Embryonic facial prominence (tissue), 1 donor: ENCODE data around the gene RWDD4.

Source experiments
- DNase-seq: peaks from one replicate; pipeline ENCODE4 v3.0.0-alpha.2; 2016; ENCODE audit errors: extremely low spot score

RWDD4 gene

DNA sequence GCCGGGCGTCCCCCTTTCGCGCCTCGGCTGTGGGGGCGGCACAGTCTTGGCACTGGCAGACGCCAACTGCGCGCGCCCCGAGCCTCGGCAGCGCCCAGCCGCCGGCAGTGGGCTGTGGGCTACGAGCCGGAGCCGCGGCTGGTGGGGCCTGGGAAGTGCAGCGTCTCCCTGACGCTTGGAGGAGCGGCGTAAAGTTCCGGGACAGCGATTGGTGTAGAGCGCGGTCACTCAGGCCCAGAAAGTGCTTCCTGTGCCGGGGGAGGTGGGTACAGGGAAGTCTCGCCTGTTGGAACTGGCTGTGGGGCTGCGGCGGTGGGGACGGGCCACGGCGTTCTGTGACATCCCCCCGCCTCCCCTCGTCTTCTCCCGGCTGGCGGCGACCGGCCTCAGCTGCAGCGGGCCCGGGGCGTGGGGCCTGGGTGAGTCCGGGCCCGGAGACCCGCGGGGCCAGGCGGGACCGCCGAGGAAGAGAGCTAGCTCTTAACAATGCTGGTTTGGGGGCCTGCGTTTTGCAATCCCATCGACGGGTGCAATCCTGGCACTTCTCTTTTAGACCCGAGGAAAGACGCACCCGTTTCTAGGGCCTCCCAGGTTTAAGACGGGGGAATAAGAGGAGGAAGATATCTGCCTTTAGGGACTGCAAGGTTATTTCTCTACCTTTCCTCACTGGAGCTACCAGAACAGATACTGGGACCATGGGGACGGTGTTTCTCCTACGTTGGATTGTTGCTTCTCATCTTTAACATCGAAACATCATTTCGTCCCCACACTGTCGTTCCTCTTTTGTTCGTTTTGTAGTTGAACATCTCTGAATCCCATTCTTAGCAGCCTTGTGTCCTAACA lies at the start of gene RWDD4, which contains the start of gene TRAPPC11:
Gene RWDD4, minus strand, starts transcription at position 157 of the 843 bp plus-strand sequence. CDS start 233 bp downstream, outside the sequence.
Gene TRAPPC11, plus strand, starts transcription at position 265 of the 843 bp plus-strand sequence. CDS start 4,575 bp downstream, outside the sequence.
- DNase-seq = peak; percentile 98

DNA sequence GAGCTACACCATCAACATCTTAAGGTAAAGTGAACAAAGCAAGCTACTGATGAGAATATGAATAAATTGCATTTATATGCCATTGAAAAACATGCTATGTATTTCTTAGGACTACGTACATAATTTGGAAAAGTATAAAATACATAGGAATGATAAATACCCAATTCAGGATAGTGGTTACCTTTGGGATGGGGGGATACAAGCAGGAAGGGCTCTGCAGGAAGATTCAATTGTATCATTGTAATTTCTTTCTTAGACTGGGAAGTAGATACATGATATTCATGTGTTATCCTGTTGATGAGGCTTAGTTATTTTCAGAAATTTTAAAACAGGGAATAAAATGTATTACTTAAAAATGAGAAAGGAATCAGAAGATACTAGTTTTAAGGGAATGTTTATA lies 43.5 kb upstream of the RWDD4 start:
- DNase-seq = no peak

DNA sequence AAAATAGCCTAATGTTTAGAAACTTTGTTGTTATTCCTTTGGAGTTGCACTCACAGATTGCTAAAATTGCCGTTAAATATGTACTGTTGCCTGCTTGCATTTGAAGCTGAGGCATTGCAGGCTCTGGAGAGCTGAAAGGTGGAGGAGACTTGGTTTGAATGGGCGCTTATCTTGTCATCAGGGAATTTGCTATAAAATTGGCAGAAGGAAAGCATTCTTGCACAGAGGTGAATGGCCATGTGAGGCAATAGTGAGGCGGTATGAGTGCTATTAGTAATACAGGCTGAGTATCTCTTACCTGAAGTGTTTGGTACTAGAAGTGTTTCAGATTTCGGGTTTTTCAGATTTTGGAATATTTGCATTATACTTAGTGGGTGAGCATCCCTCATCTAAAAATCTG lies 41.4 kb upstream of the RWDD4 start:
- no peak for DNase-seq

DNA sequence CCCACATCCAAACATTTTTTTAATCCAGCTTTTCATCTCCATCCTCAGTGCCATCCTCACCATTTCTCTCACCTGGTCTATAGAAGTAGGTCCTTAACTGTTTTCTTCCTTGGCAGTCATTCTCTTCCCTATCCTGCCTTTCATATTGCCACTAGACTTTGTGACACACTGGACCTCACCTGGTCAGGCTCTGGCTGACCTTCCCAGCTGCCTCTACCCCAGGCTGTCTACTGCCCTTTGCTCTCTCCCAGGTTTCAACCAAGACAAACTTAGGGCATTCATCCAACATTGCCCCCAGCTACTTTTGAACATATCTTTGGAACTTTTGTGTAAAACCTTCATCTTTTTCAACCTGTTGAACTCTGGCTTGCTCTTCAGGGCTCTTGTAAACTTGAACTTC lies 39.9 kb upstream of the RWDD4 start:
- no peak for DNase-seq

DNA sequence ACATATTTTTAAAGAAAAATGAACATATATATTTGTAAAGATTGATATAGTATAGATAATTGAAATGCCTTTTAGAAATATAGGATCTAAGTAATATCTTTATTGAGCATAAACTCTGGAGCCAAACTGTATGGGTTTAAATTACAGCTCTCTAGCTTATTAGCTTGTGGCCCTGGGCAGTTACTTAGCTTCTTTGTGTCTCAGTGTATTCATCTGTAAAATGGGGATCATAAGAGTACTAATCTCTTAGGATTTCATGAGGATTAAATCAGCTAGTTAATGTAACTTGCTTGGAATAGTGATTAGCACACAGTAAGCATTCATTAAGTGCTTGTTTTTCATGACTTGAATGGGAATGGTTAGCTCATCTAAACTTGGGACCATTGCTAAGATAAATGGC lies 32.9 kb upstream of the RWDD4 start:
- no peak for DNase-seq

DNA sequence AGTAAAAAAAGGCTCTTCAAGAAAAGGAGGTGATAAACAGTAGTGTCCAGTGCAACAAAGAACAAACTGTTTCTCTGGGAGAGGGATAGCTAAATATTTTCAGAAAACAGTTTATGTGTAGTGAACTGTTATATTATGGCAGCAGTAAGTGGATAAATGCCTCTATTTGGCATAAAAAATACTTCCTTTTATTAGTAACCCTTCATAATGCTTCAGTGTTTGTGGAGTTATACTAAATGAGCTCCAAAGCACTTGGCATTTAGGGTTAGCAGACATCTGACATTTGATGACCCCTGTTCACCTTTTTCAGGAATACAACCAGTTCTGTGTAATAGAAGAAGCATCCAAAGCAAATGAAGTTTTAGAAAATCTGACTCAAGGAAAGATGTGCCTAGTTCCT lies 32.0 kb upstream of the RWDD4 start:
- DNase-seq = no peak

DNA sequence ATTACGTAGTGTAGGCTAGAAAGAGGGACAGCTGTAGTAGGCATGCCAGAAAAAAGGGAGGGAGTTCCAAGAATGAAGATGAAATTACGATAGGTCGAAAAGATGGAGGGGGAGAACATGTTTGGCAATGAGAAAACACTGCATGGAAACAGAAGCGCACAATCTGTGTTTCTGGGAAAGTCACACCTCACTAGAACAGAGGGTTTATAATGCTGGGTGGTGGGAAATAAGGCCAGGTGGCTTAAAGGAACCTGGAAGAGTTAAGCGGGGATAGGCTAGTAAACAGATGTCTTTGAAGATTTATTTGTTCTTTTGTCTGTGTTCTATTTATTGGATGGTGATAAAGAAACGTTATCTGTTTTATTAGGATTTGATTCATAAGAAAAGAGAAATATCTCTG lies 29.2 kb upstream of the RWDD4 start:
- DNase-seq = no peak

DNA sequence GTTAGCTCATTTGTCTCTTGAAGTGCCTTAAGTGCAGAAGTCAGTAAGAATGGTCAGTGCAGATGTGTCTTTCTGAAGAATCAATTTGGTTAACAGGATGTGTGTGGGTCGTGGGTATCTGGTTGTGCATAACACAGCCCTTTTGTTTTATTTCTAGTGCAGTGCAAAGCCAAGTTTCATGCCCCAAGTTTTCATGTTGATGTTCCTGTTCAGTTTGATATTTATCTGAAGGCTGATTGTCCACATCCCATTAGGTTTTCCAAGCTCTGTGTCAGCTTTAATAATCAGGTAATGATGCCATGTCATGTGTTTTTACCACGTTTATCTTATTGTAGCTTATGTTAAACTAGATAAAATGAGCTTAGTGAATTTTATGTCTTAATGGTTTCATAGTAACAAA lies 27.5 kb upstream of the RWDD4 start:
- no peak for DNase-seq

DNA sequence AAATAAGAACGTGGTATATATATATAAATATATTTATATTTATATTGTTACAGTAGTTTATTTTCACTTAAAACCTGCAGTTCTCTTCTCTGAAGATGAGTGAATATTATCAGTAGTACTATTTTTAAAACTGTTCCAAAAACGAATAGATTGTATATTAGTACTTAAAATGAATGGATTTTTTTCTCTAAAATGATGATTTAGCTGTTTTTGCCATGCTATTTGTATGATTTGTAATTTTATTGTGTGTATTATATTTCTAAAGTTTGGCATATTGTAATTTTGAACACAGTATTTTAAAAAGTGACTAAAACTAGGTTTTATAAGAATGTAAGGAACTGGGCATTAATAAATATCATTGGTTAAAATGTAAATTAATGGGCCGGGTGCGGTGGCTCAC lies 22.1 kb upstream of the RWDD4 start:
- DNase-seq = no peak

DNA sequence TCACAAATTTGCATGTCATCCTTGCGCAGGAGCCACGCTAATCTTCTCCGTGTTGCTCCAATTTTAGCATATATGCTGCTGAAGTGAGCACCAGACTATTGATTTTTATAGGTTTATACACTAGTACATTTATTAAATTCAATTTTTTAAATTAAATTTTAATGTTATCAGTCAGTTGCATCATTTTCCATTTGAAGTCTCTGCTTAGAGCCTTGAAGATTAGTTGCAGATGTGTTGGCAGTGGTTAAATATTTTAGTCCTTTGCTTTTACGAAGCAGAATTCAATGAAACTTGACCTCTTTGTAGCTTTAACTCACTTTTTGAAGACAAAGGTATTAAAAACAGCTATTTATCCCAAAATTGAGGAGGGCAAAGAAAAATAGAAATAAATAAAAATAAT lies 16.6 kb upstream of the RWDD4 start:
- DNase-seq = peak; percentile 30

DNA sequence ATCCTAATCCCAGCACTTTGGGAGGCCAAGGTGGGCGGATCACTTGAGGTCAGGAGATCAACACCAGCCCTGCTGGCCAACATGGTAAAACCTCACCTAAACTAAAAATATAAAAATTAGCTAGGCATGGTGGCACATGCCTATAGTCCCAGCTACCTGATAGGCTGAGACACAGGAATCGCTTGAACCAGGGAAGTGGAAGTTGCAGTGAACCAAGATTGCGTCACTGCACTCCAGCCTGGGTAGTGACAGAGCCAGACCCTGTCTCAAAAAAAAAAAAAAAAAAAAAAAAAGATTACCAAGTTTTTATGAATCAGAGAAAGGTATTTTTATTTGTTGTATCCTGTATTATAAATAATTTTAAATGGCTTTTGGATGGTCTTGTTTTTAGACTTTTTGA lies 15.2 kb upstream of the RWDD4 start:
- DNase-seq = no peak

DNA sequence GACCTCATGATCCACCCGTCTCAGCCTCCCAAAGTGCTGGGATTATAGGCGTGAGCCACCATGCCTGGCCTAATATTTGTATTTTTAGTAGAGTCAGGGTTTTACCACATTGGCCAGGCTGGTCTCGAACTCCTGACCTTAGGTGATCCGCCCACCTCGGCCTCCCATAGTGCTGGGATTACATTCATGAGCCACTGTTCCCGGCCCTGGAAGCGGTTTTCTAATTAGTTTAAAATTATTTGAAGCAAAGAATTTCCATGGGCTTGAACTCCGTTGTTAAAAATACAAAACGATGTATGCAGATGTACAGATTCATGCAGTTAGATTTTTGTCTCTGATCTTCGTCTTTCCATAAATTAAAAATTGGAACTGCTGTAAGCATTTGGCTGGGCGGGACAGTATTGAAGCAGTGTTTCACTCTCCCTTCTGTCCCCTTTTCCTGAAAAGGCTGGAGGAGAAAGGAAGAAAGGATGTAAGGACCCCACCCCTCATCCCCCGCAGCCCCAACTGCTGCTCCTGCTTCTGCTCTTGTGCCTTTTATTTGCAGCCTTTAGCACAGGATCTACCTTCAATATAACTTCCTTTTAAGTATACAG lies 12.1 kb upstream of the RWDD4 start:
- DNase-seq = no peak

DNA sequence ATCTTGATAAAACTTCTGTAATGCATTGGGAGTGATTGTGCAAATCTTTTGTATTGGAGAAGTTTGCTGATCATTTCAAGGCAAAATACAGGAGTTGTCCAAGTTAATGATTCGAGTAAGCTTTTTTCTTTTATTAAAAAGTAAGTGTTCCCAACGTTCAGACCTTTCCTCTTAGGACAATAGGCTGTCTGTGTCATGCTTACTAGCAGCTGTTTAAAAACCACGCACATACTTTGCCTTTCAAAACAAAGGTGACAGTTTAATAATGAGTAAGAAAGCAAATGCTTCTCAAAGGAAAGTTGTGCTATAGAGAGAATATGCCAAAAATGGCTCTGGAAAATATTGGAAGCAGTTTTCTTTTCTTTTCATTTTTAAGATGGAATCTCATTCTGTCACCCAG lies 11.3 kb upstream of the RWDD4 start:
- DNase-seq = no peak

DNA sequence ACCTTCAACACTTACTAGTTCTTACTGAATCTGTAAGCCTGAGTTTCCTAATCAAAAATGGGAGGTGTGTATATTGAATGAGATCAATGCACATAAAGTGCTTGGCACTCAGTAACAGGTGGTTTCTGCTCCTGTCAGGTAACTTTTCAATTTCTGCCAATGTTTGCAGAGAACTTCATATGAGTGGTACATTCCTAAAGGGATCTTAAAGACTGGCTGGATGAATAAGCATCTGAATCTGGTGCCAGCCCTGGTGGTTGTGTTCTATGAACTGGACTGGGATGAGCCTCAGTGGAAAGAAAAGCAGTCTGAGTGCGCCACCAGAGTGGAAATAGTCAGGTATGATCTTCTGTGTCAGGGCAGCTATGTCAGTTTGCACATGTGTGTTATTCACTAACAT lies 7.1 kb upstream of the RWDD4 start:
- no peak for DNase-seq

DNA sequence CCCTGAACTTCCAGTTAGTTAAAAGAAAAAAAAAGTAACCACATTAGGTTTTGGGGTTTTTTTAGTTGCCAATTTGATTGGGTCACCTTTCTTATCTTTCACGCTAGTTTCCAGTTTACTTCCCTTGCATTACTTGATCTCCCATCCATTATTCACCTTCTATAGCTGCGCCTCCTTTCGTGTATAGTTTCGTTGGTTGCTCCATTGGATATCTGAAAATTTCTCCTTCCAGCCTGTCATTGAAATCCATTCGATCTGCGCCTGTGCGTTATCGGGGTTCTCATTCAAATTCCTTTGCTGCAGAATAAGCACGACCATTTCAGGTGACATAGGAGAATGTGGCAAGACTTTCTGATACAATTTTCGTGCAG lies 872 bp upstream of the RWDD4 start:
- DNase-seq = no peak

DNA sequence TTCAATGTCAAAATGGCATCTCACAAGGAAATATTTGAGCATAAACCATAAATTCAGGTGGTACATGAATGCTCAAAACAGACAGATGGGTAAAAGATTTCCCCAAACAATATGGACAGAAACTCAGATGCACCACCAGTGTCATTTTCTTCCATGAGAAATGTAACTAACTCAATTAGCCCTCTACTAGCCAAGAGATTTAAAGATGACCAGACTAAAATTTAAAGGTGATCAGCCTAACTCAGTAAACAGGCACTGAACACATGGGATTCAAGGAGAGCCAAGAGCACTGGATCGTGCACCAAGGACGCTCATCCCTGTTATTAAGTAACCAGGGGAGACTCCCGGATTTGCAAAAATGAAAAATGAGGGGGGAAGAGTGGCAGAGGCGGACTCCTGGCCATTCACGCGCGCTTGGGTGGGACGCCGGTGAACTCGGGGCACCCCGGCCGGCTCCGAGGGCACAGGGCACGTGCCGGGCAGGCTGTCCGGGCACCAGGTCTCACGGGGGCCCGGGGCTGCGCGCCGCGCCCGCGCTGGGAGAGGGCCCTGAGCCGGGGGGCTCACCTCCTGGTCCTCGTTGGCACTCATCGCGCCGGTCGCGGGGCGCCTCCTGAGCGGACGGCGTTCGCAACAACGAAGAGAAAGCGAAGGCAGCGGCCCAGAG lies 490 bp downstream of the RWDD4 start:
- no peak for DNase-seq

DNA sequence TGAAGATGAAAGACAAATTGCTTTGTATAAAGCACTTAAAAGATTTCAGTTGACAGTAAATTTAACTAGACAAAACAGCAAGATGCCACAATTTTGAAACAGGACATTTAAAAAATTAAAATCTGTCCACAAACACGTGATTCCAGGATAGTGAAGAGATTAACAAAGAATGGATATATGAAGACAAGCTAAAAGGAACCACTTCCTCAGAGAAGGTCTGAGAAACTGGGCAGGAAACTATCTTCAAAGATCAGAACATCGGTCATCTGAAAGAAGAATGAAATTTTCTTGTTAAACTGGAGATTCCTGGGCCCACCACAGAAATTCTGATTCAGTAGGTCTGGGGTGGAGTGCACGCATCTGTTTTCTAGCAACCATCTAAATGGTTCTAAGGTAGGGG lies 1.4 kb downstream of the RWDD4 start:
- no peak for DNase-seq

DNA sequence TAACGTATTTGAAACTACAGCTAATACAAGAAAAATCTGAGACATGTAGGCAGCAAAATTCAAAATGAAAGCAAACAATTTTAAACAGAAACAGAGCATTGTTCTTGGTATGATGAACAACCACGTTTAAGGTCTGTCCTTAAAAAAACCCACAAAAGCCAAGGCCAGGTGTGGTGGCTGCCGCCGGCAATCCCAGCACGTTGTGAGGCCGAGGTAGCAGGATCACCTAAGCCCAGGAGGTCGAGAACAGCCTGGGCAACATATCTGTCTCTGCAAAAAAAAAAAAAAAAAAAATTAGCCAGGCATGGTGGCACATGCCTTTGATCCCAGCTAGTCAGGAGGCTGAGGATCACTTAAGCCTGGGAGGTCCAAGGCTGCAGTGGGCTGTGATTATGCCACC lies 13.7 kb downstream of the RWDD4 start:
- no peak for DNase-seq

DNA sequence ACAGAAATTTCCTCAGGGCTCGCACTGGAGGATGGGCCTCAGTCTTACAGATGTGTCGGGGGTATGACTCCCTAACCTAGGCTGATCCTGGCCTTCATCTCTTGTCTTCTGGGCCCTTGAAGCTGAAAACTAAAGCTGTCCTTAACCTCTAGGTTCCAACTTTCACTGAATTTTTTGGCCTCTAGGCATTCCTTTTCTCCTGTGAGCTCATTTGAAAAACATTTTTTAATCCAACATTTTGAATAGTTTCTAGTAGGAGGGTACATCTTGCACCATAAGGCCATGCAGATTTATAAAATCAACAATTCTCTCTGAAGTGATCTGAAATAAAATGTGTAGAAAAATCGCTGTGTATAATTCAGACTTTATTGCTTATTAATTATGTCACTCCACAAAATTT lies 19.7 kb downstream of the RWDD4 start:
- DNase-seq = no peak

DNA sequence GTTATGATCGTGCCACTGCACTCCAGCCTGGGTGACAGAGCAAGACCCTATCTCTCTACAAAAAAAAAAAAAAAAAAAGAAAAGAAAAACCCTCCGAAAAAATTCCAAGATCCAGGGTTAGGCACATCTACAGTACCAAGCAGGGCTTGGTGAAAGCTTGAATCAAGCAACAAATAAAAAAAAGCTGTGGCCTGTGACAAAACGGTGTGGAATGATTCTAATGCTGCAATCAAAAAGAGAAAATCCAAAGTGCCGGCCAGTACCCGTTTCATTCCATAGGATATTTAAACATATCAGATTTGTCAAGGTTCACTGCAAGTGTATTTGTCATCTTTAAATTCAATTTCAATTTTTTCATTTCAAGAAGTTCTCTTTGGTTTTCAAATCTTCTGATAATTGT lies 20.5 kb downstream of the RWDD4 start:
- no peak for DNase-seq

DNA sequence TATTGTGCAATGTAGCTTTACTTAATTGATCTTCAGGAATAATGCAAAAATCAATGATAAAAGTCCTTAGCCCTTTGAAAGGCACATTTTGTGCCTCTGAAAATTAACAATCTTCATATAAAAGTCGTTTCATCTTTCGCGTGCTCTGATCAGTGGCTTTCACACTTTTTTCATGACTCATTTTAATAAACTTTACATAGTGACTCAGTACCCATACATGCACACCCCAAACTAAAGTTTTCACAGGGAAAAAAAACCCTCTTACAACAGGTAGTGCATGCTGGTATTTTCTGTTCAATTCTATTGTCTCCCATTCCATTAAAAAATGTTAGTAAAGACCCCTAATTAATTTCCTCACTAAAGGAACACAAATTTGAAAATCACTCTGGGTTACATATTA lies 21.5 kb downstream of the RWDD4 start:
- no peak for DNase-seq

DNA sequence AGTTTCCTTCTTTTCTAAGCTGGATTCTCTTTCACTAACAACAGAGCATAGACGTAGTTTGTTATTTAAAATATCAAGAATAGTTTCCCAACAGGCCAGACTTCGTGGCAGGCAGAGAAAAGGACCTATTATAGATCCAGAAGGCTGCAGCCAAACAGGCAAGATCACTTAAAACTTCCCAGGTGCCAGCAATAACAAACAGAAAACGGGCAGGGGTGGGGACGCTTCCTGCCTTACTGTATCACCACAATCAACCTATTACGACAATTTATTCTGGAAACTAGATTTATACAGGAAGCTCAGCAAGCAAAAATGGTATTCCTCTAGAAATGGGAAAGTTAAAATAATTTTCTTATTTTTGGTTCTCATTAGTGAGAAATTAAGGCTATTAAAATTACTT lies 22.1 kb downstream of the RWDD4 start:
- DNase-seq = no peak

DNA sequence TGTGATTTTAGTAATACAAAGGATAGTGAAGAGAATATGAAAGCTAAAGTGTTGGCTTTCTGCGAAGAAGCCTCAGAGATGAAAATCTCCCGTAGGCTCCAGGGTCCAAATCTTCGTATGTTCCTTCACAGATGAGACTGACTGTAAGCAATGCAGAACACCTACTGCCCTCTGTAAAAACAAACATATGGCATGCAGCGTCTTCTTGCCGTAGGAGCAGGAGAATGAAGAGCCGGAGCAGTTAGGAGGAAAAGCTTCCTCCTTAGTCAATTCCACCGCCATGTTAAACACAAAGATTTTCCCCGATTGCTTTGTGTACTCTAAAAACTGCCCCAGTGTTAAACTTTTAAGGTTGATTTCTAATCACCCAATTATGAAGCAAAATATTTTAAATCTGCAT lies 22.5 kb downstream of the RWDD4 start:
- DNase-seq = no peak
